GM23338 (cell line): ENCODE results near the gene PASK. TPM values are rescaled to one million over a fixed set of nuclear protein-coding genes. Genes with fewer than 3 reads are reported as not detected.

Source experiments
- ATAC-seq: fragments of 200-7000 bp; cut with Tn5 transposase; 3 replicates; pipeline ENCODE4 v1.9.1; 2020
- DNase-seq: peaks from one replicate; pipeline ENCODE4 v3.0.0-alpha.2; 2015; ENCODE audit warnings: low spot score
- H2AFZ ChIP-seq: fragments of 200-600 bp; sonication (generic); 2 replicates; pipeline ENCODE4 v1.8.0; 2016; ENCODE audit warnings: antibody characterized with exemption, mild to moderate bottlenecking, moderate library complexity
- H3F3A ChIP-seq: fragments of 200-600 bp; sonication (generic); replicated peaks from 2 replicates; pipeline ENCODE4 v1.8.0; 2017; ENCODE audit warnings: antibody characterized with exemption, mixed run types, low read depth
- H3K27ac ChIP-seq: fragments of 200-600 bp; sonication (generic); 2 replicates; pipeline ENCODE4 v1.6.1; 2016; ENCODE audit warnings: low read depth
- H3K27me3 ChIP-seq: fragments of 200-600 bp; sonication (generic); 2 replicates; pipeline ENCODE4 v1.8.0; 2016; ENCODE audit warnings: mild to moderate bottlenecking, mixed run types, moderate library complexity; ENCODE audit not compliant: insufficient read depth
- H3K36me3 ChIP-seq: fragments of 200-600 bp; sonication (generic); 2 replicates; pipeline ENCODE4 v1.8.0; 2016; ENCODE audit warnings: mild to moderate bottlenecking; ENCODE audit not compliant: insufficient read depth
- H3K4me1 ChIP-seq: fragments of 200-600 bp; sonication (generic); 2 replicates; pipeline ENCODE4 v1.8.0; 2016; ENCODE audit warnings: mild to moderate bottlenecking, moderate library complexity; ENCODE audit not compliant: insufficient read depth
- H3K4me2 ChIP-seq: fragments of 200-600 bp; sonication (generic); 2 replicates; pipeline ENCODE4 v1.7.1; 2017; ENCODE audit warnings: mixed run types
- H3K4me3 ChIP-seq: fragments of 200-600 bp; sonication (generic); 2 replicates; pipeline ENCODE4 v1.6.1; 2016; ENCODE audit warnings: mixed run types
- H3K79me2 ChIP-seq: fragments of 200-600 bp; sonication (generic); replicated peaks from 2 replicates; pipeline ENCODE4 v1.8.0; 2017; ENCODE audit warnings: mild to moderate bottlenecking; ENCODE audit not compliant: insufficient read depth
- H3K9me2 ChIP-seq: fragments of 200-600 bp; sonication (generic); 2 replicates; pipeline ENCODE4 v1.8.0; 2017; ENCODE audit not compliant: insufficient read depth
- H4K20me1 ChIP-seq: fragments of 200-600 bp; sonication (generic); replicated peaks from 2 replicates; pipeline ENCODE4 v1.8.0; 2017; ENCODE audit warnings: mild to moderate bottlenecking; ENCODE audit not compliant: insufficient read depth
- H3K27ac Mint-ChIP-seq: 2 replicates; pipeline ENCODE4 v1.8.0; 2020; ENCODE audit warnings: inconsistent platforms, mild to moderate bottlenecking, moderate library complexity, mixed read lengths
- H3K27me3 Mint-ChIP-seq: 3 replicates; pipeline ENCODE4 v1.8.0; 2022; ENCODE audit warnings: low read depth, mild to moderate bottlenecking, moderate library complexity, mixed read lengths, inconsistent platforms; ENCODE audit not compliant: insufficient read depth, poor library complexity
- H3K36me3 Mint-ChIP-seq: 3 replicates; pipeline ENCODE4 v1.8.0; 2021; ENCODE audit warnings: low read depth, mild to moderate bottlenecking, inconsistent platforms, moderate library complexity, mixed read lengths
- H3K4me1 Mint-ChIP-seq: 3 replicates; pipeline ENCODE4 v1.8.0; 2020; ENCODE audit warnings: mild to moderate bottlenecking, inconsistent platforms, mixed read lengths
- H3K4me3 Mint-ChIP-seq: 3 replicates; pipeline ENCODE4 v1.8.0; 2021; ENCODE audit warnings: moderate library complexity, mild to moderate bottlenecking, inconsistent platforms, mixed read lengths
- H3K9me3 Mint-ChIP-seq: 3 replicates; pipeline ENCODE4 v1.8.0; 2020; ENCODE audit warnings: moderate library complexity, mild to moderate bottlenecking, inconsistent platforms, mixed read lengths
- CREB1 ChIP-seq: fragments of 250-450 bp; sonication (Bioruptor Pico); IDR thresholded peaks from 2 replicates; pipeline ENCODE4 v1.5.0; 2020; ENCODE audit warnings: low read depth, mild to moderate bottlenecking, moderate library complexity
- EZH2phosphoT487 ChIP-seq: fragments of 200-600 bp; sonication (generic); IDR thresholded peaks from one replicate; pipeline ENCODE4 v1.8.1; 2018; ENCODE audit warnings: antibody characterized with exemption; ENCODE audit not compliant: unreplicated experiment
- NANOG ChIP-seq: IDR thresholded peaks from 2 replicates; pipeline ENCODE4 v1.6.1; 2016; ENCODE audit warnings: antibody characterized with exemption, borderline replicate concordance
- POLR2AphosphoS5 ChIP-seq: IDR thresholded peaks from 2 replicates; pipeline ENCODE4 v1.6.1; 2016; ENCODE audit warnings: antibody characterized with exemption, low read depth
- STAT1 ChIP-seq: IDR thresholded peaks from one replicate; pipeline ENCODE4 v1.6.1; 2016; ENCODE audit warnings: antibody characterized with exemption; ENCODE audit not compliant: unreplicated experiment
- ZNF114 ChIP-seq: fragments of 250-450 bp; sonication (Bioruptor Pico); IDR thresholded peaks from 2 replicates; pipeline ENCODE4 v1.5.0; 2020; ENCODE audit warnings: mild to moderate bottlenecking, moderate library complexity
- ZNF331 ChIP-seq: fragments of 250-450 bp; sonication (Bioruptor Pico); IDR thresholded peaks from 2 replicates; pipeline ENCODE4 v1.5.0; 2020; ENCODE audit warnings: low read depth, mild to moderate bottlenecking, moderate library complexity
- polyA plus RNA-seq: library from polyadenylated mRNA; unstranded; fragments of >200 nt; fragmentation: Nextera tagmentation; extraction: Ambion mirVana; gene quantifications from 2 replicates; pipeline ENCODE4 v1.2.1, GENCODE V29; 2016
- total RNA-seq: library from RNA; depleted of rRNA; stranded (reverse); fragments of >200 nt; shearing (Covaris generic); gene quantifications from 2 replicates; pipeline ENCODE4 v1.2.3, GENCODE V29; 2014
- TF ChIP-seq, protein P1 (sequence below): IDR thresholded peaks from one replicate; pipeline ENCODE4 v1.6.1; 2018; ENCODE audit warnings: antibody characterized with exemption; ENCODE audit not compliant: unreplicated experiment
- TF ChIP-seq, protein P2 (sequence below): fragments of 250-450 bp; sonication (Bioruptor Pico); IDR thresholded peaks from 2 replicates; pipeline ENCODE4 v1.5.0; 2020; ENCODE audit warnings: mild to moderate bottlenecking, moderate library complexity
- TF ChIP-seq, protein P3 (sequence below), 2 experiments: fragments of 200-600 bp in 1 of 2; sonication (generic) in 1 of 2; conservative IDR thresholded peaks; 2 replicates each; pipeline versions ENCODE4 v1.5.1 to v1.6.1; 2016 to 2017; ENCODE audit warnings: antibody characterized with exemption in 2 of 2, low read depth in 2 of 2, mild to moderate bottlenecking in 2 of 2, moderate library complexity in 1 of 2
- TF ChIP-seq, protein P4 (sequence below): IDR thresholded peaks from 2 replicates; pipeline ENCODE4 v1.6.1; 2016; ENCODE audit warnings: antibody characterized with exemption

Gene PASK
- total and polyA plus RNA-seq, 2 experiments from 2014 or later = 12.5 to 38.4 TPM

DNA sequence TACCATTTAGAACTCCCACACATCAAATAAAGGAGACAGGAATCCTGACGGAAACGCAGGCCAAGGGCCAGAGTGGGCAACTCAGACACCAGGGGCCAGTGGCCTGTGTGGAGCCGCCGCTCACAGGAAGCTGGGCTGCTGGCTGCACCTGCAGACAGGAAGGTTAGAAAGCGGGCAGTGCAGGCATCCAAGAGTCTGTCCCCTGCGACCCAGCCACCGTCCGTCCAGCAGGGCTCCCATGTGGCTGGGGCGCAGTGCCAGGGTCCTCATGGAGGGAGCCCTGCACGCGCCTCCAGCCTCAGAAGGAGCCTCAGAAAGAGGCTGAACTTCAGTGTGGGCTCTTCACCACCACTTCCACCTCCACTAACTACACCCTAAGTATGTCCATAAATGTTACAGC lies 36.7 kb upstream of the PASK start:
- Histone ChIP-seq H4K20me1 (no peaks in the 10 kb centered on the region), H3K36me3 (no peaks in the 10 kb centered on the region), H2AFZ (no peak overlapping the region), H3K27ac (no peak overlapping the region), H3K27me3 (no peaks in the 10 kb centered on the region), H3F3A (no peaks in the 10 kb centered on the region), H3K4me1 (no peaks in the 10 kb centered on the region), H3K4me2 (no peak overlapping the region), H3K9me2 (no peaks in the 10 kb centered on the region), H3K4me3 (no peak overlapping the region), H3K79me2 (no peaks in the 10 kb centered on the region)
- no peaks in the 10 kb centered on the region for H3K36me3 Mint-ChIP-seq
- no peak overlapping the region for H3K27ac Mint-ChIP-seq
- H3K9me3 Mint-ChIP-seq = no peaks in the 10 kb centered on the region
- no peak for TF ChIP-seq STAT1
- TF ChIP-seq EZH2phosphoT487 = no peak
- TF ChIP-seq, protein P1, sequence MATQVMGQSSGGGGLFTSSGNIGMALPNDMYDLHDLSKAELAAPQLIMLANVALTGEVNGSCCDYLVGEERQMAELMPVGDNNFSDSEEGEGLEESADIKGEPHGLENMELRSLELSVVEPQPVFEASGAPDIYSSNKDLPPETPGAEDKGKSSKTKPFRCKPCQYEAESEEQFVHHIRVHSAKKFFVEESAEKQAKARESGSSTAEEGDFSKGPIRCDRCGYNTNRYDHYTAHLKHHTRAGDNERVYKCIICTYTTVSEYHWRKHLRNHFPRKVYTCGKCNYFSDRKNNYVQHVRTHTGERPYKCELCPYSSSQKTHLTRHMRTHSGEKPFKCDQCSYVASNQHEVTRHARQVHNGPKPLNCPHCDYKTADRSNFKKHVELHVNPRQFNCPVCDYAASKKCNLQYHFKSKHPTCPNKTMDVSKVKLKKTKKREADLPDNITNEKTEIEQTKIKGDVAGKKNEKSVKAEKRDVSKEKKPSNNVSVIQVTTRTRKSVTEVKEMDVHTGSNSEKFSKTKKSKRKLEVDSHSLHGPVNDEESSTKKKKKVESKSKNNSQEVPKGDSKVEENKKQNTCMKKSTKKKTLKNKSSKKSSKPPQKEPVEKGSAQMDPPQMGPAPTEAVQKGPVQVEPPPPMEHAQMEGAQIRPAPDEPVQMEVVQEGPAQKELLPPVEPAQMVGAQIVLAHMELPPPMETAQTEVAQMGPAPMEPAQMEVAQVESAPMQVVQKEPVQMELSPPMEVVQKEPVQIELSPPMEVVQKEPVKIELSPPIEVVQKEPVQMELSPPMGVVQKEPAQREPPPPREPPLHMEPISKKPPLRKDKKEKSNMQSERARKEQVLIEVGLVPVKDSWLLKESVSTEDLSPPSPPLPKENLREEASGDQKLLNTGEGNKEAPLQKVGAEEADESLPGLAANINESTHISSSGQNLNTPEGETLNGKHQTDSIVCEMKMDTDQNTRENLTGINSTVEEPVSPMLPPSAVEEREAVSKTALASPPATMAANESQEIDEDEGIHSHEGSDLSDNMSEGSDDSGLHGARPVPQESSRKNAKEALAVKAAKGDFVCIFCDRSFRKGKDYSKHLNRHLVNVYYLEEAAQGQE = no peak
- no peak for TF ChIP-seq NANOG
- TF ChIP-seq CREB1 (CRISPR knock-in tag) = no peak
- TF ChIP-seq, protein P2, sequence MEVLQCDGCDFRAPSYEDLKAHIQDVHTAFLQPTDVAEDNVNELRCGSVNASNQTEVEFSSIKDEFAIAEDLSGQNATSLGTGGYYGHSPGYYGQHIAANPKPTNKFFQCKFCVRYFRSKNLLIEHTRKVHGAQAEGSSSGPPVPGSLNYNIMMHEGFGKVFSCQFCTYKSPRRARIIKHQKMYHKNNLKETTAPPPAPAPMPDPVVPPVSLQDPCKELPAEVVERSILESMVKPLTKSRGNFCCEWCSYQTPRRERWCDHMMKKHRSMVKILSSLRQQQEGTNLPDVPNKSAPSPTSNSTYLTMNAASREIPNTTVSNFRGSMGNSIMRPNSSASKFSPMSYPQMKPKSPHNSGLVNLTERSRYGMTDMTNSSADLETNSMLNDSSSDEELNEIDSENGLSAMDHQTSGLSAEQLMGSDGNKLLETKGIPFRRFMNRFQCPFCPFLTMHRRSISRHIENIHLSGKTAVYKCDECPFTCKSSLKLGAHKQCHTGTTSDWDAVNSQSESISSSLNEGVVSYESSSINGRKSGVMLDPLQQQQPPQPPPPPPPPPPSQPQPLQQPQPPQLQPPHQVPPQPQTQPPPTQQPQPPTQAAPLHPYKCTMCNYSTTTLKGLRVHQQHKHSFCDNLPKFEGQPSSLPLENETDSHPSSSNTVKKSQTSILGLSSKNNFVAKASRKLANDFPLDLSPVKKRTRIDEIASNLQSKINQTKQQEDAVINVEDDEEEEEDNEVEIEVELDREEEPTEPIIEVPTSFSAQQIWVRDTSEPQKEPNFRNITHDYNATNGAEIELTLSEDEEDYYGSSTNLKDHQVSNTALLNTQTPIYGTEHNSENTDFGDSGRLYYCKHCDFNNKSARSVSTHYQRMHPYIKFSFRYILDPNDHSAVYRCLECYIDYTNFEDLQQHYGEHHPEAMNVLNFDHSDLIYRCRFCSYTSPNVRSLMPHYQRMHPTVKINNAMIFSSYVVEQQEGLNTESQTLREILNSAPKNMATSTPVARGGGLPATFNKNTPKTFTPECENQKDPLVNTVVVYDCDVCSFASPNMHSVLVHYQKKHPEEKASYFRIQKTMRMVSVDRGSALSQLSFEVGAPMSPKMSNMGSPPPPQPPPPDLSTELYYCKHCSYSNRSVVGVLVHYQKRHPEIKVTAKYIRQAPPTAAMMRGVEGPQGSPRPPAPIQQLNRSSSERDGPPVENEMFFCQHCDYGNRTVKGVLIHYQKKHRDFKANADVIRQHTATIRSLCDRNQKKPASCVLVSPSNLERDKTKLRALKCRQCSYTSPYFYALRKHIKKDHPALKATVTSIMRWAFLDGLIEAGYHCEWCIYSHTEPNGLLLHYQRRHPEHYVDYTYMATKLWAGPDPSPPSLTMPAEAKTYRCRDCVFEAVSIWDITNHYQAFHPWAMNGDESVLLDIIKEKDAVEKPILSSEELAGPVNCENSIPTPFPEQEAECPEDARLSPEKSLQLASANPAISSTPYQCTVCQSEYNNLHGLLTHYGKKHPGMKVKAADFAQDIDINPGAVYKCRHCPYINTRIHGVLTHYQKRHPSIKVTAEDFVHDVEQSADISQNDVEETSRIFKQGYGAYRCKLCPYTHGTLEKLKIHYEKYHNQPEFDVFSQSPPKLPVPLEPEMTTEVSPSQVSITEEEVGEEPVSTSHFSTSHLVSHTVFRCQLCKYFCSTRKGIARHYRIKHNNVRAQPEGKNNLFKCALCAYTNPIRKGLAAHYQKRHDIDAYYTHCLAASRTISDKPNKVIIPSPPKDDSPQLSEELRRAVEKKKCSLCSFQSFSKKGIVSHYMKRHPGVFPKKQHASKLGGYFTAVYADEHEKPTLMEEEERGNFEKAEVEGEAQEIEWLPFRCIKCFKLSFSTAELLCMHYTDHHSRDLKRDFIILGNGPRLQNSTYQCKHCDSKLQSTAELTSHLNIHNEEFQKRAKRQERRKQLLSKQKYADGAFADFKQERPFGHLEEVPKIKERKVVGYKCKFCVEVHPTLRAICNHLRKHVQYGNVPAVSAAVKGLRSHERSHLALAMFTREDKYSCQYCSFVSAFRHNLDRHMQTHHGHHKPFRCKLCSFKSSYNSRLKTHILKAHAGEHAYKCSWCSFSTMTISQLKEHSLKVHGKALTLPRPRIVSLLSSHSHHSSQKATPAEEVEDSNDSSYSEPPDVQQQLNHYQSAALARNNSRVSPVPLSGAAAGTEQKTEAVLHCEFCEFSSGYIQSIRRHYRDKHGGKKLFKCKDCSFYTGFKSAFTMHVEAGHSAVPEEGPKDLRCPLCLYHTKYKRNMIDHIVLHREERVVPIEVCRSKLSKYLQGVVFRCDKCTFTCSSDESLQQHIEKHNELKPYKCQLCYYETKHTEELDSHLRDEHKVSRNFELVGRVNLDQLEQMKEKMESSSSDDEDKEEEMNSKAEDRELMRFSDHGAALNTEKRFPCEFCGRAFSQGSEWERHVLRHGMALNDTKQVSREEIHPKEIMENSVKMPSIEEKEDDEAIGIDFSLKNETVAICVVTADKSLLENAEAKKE (CRISPR knock-in tag) = no peak
- TF ChIP-seq, protein P3, sequence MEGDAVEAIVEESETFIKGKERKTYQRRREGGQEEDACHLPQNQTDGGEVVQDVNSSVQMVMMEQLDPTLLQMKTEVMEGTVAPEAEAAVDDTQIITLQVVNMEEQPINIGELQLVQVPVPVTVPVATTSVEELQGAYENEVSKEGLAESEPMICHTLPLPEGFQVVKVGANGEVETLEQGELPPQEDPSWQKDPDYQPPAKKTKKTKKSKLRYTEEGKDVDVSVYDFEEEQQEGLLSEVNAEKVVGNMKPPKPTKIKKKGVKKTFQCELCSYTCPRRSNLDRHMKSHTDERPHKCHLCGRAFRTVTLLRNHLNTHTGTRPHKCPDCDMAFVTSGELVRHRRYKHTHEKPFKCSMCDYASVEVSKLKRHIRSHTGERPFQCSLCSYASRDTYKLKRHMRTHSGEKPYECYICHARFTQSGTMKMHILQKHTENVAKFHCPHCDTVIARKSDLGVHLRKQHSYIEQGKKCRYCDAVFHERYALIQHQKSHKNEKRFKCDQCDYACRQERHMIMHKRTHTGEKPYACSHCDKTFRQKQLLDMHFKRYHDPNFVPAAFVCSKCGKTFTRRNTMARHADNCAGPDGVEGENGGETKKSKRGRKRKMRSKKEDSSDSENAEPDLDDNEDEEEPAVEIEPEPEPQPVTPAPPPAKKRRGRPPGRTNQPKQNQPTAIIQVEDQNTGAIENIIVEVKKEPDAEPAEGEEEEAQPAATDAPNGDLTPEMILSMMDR (conservative IDR thresholded peaks at IDR 0.05; ENCODE audit: low read depth in 2 of 2) = no peak
- TF ChIP-seq, protein P4, sequence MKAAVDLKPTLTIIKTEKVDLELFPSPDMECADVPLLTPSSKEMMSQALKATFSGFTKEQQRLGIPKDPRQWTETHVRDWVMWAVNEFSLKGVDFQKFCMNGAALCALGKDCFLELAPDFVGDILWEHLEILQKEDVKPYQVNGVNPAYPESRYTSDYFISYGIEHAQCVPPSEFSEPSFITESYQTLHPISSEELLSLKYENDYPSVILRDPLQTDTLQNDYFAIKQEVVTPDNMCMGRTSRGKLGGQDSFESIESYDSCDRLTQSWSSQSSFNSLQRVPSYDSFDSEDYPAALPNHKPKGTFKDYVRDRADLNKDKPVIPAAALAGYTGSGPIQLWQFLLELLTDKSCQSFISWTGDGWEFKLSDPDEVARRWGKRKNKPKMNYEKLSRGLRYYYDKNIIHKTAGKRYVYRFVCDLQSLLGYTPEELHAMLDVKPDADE = no peak
- no peak for TF ChIP-seq ZNF114 (CRISPR knock-in tag)
- TF ChIP-seq ZNF331 (CRISPR knock-in tag) = no peak
- TF ChIP-seq POLR2AphosphoS5 = no peak
- H3K4me3 Mint-ChIP-seq = no peak overlapping the region
- DNase-seq = no peak
- peaks cover 5% of the 10 kb centered on the region for H3K27me3 Mint-ChIP-seq
- peaks cover 3% of the 10 kb centered on the region for H3K4me1 Mint-ChIP-seq
- no peak for ATAC-seq
